GM10266 (cell line): ENCODE results near the gene ANKRD60.

ENCODE experiments used
- DNase-seq: peaks from one replicate; pipeline ENCODE4 v3.0.0; 2012; ENCODE audit errors: extremely low spot score
- TF ChIP-seq, protein P1 (sequence below): IDR thresholded peaks from 2 replicates; pipeline ENCODE4 v1.5.1; 2012; ENCODE audit warnings: mild to moderate bottlenecking, low read depth; ENCODE audit not compliant: control insufficient read depth, insufficient read depth; ENCODE audit errors: missing control alignments

ANKRD60 gene

DNA sequence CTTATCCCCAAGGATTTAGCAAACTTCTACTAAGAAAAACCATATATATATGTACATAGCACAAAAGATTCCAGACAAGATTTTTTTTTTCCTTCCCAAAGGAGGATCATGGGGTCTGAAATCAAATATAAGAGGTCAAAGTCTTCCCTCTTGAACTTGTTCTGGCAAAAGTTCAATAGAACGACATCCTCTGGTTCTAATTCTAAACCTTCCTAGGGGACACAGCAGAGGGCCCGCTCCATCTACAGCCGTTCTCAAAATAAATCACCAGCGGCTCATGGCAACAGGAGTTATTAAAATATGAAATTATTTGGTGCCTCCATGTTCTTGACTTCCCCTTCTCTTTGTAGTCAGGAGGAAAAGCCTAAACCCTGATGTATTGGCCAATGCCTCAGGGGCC, 29.0 kb downstream of the ANKRD60 start:
- TF ChIP-seq, protein P1, sequence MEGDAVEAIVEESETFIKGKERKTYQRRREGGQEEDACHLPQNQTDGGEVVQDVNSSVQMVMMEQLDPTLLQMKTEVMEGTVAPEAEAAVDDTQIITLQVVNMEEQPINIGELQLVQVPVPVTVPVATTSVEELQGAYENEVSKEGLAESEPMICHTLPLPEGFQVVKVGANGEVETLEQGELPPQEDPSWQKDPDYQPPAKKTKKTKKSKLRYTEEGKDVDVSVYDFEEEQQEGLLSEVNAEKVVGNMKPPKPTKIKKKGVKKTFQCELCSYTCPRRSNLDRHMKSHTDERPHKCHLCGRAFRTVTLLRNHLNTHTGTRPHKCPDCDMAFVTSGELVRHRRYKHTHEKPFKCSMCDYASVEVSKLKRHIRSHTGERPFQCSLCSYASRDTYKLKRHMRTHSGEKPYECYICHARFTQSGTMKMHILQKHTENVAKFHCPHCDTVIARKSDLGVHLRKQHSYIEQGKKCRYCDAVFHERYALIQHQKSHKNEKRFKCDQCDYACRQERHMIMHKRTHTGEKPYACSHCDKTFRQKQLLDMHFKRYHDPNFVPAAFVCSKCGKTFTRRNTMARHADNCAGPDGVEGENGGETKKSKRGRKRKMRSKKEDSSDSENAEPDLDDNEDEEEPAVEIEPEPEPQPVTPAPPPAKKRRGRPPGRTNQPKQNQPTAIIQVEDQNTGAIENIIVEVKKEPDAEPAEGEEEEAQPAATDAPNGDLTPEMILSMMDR: no peak
- no peak for DNase-seq

DNA sequence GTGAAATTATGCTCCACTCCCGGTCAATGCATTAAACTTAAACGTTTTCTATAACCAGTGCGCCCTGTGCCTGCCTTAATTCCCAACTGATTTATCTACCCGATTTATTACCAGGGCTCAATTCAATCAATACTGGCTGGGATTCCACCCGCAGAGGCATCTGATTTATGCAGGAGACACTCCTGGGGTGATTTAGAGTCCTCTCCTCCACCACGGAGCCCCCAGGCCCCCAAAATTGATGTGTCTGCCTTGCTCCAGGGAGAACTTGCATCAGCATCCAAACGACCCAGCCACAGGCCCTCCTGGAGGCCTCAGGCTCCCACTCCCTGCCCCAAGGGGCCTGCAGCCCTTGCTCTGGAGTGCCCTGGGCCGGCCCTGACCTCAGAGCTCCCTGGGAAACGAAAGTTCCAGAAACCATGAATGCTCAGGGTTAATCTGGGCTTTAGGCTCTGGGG, 29.5 kb downstream of the ANKRD60 start:
- TF ChIP-seq, protein P1: no peak
- DNase-seq: no peak

DNA sequence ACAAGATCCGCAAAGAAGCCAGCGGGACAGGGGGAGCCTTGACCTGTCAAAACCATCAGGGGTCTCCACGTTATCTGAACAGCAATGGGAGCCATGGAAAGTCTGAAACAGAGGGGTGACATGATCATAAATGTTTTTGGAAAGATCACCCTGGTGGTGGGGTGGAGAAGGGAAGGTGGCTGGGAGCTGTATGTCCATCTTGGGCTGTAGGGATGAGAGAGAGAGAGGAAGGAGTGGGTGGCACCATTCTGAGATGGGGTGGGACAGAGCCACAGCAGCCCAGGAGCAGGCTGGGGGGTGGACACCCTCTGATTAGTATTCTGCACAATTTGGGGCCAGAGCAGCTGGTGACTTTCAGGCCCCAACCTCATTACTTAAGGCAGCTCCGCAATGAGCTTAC, 30.1 kb downstream of the ANKRD60 start:
- TF ChIP-seq, protein P1: no peak
- no peak for DNase-seq

DNA sequence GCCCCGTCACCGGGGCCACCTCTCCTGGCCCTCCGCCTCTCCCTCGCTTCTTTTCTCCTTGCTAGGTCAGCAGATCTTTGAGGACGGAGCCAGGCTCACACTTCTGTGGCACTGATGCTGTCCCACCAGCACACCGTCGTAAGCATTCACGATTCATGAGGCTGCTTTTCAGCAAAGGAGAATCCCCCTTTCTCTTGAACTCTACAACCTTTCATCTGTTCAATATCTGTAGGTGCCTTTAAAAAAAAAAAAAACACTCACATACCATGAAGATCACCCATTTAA, 31.3 kb downstream of the ANKRD60 start:
- no peak for DNase-seq

DNA sequence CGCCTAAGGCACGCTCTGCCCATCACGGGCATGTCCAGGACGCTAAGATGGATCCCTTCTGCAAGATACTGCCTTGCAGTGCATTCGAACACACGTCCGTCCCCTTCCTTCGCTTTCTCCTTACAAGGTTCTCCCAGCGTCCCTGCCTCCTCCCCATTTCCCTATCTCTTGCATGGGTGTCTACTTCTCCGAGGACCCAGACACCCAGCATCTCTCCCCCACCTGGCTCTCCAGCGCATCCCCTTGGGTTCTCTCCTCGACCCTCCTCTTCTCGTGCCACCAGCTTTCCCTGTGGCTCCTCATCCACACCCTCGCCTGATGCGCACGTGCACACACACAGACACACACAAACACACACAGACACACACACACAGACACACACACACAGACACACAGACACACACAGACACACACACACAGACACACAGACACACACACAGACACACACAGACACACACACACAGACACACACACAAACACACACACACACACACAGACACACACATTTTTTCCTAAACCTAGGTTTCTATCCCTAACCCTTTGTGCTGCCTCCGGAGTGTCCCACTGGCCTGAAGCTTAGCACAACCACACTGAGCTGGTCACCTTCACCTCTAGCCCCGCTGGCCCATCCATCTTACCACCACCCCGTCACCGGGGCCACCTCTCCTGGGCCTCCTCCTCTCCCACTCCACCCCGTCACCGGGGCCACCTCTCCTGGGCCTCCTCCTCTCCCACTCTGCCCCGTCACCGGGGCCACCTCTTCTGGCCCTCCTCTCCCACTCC, 31.9 kb downstream of the ANKRD60 start:
- TF ChIP-seq, protein P1: no peak
- DNase-seq: no peak

More for the DNA sequence above, 31.3 kb downstream of the ANKRD60 start:
- TF ChIP-seq, protein P1: no peak

DNA sequence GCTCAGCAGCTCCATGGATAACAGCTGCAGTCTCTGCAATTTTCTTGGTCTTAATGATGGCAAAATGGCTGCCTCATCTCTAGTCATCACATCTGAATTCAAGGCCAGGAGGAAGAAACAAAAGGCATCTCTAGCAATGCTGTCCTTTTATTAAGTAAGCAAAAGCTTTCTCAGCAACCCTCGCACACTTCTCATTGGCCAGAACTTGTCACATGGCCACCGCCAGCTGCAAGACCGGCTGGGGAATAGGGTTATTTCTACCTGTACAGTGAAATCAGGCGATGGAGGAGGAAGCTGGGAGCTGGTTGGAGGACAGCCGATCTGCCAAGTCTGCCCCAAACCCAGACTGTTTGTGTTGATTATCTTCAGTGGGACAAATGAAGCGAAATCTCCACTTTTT, 33.4 kb downstream of the ANKRD60 start:
- TF ChIP-seq, protein P1: no peak

DNA sequence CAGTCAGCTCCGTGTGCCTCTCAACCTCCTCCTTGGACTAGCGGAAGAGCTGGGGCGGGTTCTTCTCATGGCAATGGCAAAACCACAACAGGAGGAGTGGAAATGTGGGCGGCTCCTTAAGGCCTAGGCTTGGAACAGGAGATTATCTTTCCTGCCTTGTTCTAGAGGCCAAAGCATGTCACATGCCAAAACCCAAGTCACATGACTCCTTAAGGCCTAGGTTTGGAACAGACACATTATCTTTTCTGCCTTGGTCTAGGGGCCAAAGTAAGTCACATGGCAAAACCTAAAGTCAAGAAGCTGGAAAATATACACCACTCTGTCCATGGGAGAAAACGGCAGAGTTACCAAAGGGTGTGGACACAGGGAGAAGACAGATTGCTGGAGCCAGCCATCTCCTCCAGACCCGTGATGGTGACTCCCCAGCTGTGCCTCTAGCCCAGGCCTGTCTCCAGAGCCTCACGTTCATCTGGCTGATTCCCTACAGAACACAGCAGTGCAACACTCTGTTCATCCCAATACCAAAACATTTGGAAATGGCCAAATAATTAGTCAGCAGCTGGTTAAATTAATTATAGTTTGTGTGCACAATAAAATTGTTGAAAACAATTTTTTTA, 34.2 kb downstream of the ANKRD60 start:
- TF ChIP-seq, protein P1: no peak
- no peak for DNase-seq

More for the DNA sequence above, 33.4 kb downstream of the ANKRD60 start:
- no peak for DNase-seq
